HEK293 (cell line): ENCODE results near the gene NPAS2.
A peak's percentile ranks its signal among the peaks of the same experiment; 100 is the strongest.

ENCODE experiments used
- CTCF ChIA-PET: fragments of 350-600 bp; formaldehyde crosslinking; extraction: SDS; loops from one replicate; lab custom pipeline; 2021; ENCODE audit warnings: antibody characterized with exemption; lab: Yijun Ruan, JAX
- POLR2A ChIA-PET: fragments of 300-600 bp; formaldehyde crosslinking; extraction: SDS; loops from one replicate; lab custom pipeline; 2020; ENCODE audit warnings: antibody characterized with exemption, inconsistent platforms; lab: Yijun Ruan, JAX
- H3K27ac ChIP-seq: fragments of 200-500 bp; sonication (Bioruptor generic); 2 replicates; pipeline ENCODE4 v1.5.1; 2014; ENCODE audit warnings: low read depth, low read length, control low read depth, inconsistent platforms; ENCODE audit errors: extremely low read depth
- H3K36me3 ChIP-seq, 2 experiments: fragments of 200-500 bp in 1 of 2; sonication (Bioruptor generic) in 1 of 2; 1 replicate in 1 of 2; 2 replicates in 1 of 2; pipeline ENCODE4 v1.5.1; 2014 to 2017; ENCODE audit warnings: inconsistent platforms in 2 of 2, low read length in 2 of 2; ENCODE audit not compliant: control insufficient read depth in 2 of 2, insufficient read depth in 1 of 2
- H3K4me1 ChIP-seq: fragments of 200-500 bp; sonication (Bioruptor generic); 2 replicates; pipeline ENCODE4 v1.5.1; 2014; ENCODE audit warnings: mild to moderate bottlenecking, low read length, inconsistent platforms; ENCODE audit not compliant: control insufficient read depth, insufficient read depth
- H3K4me3 ChIP-seq: 2 replicates; pipeline ENCODE4 v1.5.1; 2011; ENCODE audit warnings: low read depth, mild to moderate bottlenecking, control low read depth, low read length, moderate library complexity
- H3K9me3 ChIP-seq: fragments of 200-500 bp; sonication (Bioruptor generic); 2 replicates; pipeline ENCODE4 v1.5.1; 2014; ENCODE audit warnings: low read depth, low read length, inconsistent platforms; ENCODE audit not compliant: control insufficient read depth, insufficient read depth
- FEZF1 ChIP-seq: fragments of 450-650 bp; formaldehyde crosslinking; IDR thresholded peaks from 2 replicates; pipeline ENCODE4 v1.5.1; 2016; ENCODE audit warnings: missing biosample characterization, missing genetic modification characterization
- GLI2 ChIP-seq: fragments of 450-650 bp; formaldehyde crosslinking; IDR thresholded peaks from 2 replicates; pipeline ENCODE4; 2017; ENCODE audit warnings: missing biosample characterization, missing genetic modification characterization, low read depth, borderline replicate concordance
- OSR2 ChIP-seq: fragments of 450-650 bp; formaldehyde crosslinking; IDR thresholded peaks from 2 replicates; pipeline ENCODE4 v1.5.1; 2016; ENCODE audit warnings: missing biosample characterization, missing genetic modification characterization
- PRDM1 ChIP-seq: fragments of 450-650 bp; formaldehyde crosslinking; IDR thresholded peaks from 2 replicates; pipeline ENCODE4; 2016; ENCODE audit warnings: missing biosample characterization, missing genetic modification characterization
- RBAK ChIP-seq: fragments of 450-650 bp; formaldehyde crosslinking; IDR thresholded peaks from 2 replicates; pipeline ENCODE4 v1.5.1; 2016; ENCODE audit warnings: missing biosample characterization, missing genetic modification characterization
- SALL2 ChIP-seq: fragments of 450-650 bp; formaldehyde crosslinking; IDR thresholded peaks from 2 replicates; pipeline ENCODE4 v1.5.0; 2017; ENCODE audit warnings: missing biosample characterization, mild to moderate bottlenecking, missing genetic modification characterization, borderline replicate concordance
- SP7 ChIP-seq: fragments of 450-650 bp; formaldehyde crosslinking; IDR thresholded peaks from 2 replicates; pipeline ENCODE4 v1.5.1; 2016; ENCODE audit warnings: missing biosample characterization, missing genetic modification characterization
- ZBTB17 ChIP-seq: fragments of 450-650 bp; formaldehyde crosslinking; IDR thresholded peaks from 2 replicates; pipeline ENCODE4 v1.5.1; 2016; ENCODE audit warnings: missing biosample characterization, missing genetic modification characterization
- ZBTB48 ChIP-seq: fragments of 450-650 bp; formaldehyde crosslinking; IDR thresholded peaks from 2 replicates; pipeline ENCODE4 v1.5.1; 2016; ENCODE audit warnings: missing biosample characterization, missing genetic modification characterization
- ZEB2 ChIP-seq: fragments of 450-650 bp; formaldehyde crosslinking; IDR thresholded peaks from 2 replicates; pipeline ENCODE4 v1.5.1; 2016; ENCODE audit warnings: missing biosample characterization, missing genetic modification characterization
- ZNF121 ChIP-seq: fragments of 450-650 bp; formaldehyde crosslinking; IDR thresholded peaks from 2 replicates; pipeline ENCODE4 v1.5.1; 2016; ENCODE audit warnings: missing biosample characterization, missing genetic modification characterization
- ZNF146 ChIP-seq: fragments of 450-650 bp; formaldehyde crosslinking; IDR thresholded peaks from 2 replicates; pipeline ENCODE4 v1.5.1; 2016; ENCODE audit warnings: missing biosample characterization, missing genetic modification characterization
- ZNF16 ChIP-seq: fragments of 450-650 bp; formaldehyde crosslinking; IDR thresholded peaks from 2 replicates; pipeline ENCODE4 v1.5.1; 2016; ENCODE audit warnings: low read depth, missing biosample characterization, missing genetic modification characterization
- ZNF335 ChIP-seq: fragments of 450-650 bp; formaldehyde crosslinking; conservative IDR thresholded peaks from 2 replicates; pipeline ENCODE4 v1.5.1; 2016; ENCODE audit warnings: missing biosample characterization, missing genetic modification characterization
- ZNF433 ChIP-seq: fragments of 450-650 bp; formaldehyde crosslinking; IDR thresholded peaks from 2 replicates; pipeline ENCODE4 v1.5.1; 2016; ENCODE audit warnings: missing biosample characterization, missing genetic modification characterization, low read depth
- ZNF654 ChIP-seq: fragments of 450-650 bp; formaldehyde crosslinking; IDR thresholded peaks from 2 replicates; pipeline ENCODE4 v1.5.1; 2016; ENCODE audit warnings: low read depth, missing biosample characterization, missing genetic modification characterization
- ZNF76 ChIP-seq: fragments of 450-650 bp; formaldehyde crosslinking; IDR thresholded peaks from 2 replicates; pipeline ENCODE4; 2016; ENCODE audit warnings: low read depth, missing biosample characterization, missing genetic modification characterization, borderline replicate concordance
- TF ChIP-seq, protein P1 (sequence below): fragments of 450-650 bp; formaldehyde crosslinking; IDR thresholded peaks from 2 replicates; pipeline ENCODE4 v1.5.1; 2016; ENCODE audit warnings: missing biosample characterization, missing genetic modification characterization
- TF ChIP-seq, protein P2 (sequence below): fragments of 450-650 bp; formaldehyde crosslinking; IDR thresholded peaks from 2 replicates; pipeline ENCODE4 v1.5.1; 2017; ENCODE audit warnings: missing biosample characterization, missing genetic modification characterization
- TF ChIP-seq, protein P3 (sequence below): fragments of 450-650 bp; formaldehyde crosslinking; IDR thresholded peaks from 2 replicates; pipeline ENCODE4; 2016; ENCODE audit warnings: missing biosample characterization, missing genetic modification characterization
- TF ChIP-seq, protein P4 (sequence below): fragments of 450-650 bp; formaldehyde crosslinking; IDR thresholded peaks from 2 replicates; pipeline ENCODE4 v1.5.1; 2016; ENCODE audit warnings: missing biosample characterization, missing genetic modification characterization

Gene NPAS2

DNA sequence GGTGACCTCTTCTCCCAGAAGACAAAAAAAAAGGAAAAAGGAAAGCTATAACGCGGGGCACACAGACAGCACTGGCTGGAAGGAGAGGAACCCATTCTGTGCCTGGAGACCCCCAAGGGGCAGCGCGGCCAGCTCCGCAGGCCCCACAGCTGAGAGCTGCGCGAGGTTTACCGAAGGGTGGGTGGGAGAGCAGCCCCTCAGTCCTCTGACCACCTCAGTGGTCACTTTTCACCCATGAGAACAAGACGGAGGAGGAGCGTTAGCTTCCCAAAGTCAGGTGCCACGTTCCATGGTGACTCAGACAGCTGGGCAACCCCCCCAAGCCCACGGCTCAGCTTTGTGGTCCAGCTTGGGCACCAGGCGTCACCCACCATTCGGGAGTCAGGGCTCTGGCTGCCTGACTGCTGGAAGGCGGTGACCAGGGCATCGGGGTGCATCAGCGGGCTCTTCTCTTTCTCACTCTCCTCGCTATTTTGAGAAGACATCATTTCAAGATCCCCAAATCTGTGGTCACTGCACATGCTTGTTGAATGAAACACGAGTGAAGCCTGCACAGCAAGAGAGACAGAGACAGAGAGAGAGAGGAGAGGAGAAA lies 217.3 kb downstream of the NPAS2 start (continued):
- TF ChIP-seq GLI2 (tag by site-specific recombination): no peak
- TF ChIP-seq FEZF1 (tag by site-specific recombination): no peak
- TF ChIP-seq, protein P1, sequence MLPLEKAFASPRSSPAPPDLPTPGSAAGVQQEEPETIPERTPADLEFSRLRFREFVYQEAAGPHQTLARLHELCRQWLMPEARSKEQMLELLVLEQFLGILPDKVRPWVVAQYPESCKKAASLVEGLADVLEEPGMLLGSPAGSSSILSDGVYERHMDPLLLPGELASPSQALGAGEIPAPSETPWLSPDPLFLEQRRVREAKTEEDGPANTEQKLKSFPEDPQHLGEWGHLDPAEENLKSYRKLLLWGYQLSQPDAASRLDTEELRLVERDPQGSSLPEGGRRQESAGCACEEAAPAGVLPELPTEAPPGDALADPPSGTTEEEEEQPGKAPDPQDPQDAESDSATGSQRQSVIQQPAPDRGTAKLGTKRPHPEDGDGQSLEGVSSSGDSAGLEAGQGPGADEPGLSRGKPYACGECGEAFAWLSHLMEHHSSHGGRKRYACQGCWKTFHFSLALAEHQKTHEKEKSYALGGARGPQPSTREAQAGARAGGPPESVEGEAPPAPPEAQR (tag by site-specific recombination): no peak
- TF ChIP-seq, protein P2, sequence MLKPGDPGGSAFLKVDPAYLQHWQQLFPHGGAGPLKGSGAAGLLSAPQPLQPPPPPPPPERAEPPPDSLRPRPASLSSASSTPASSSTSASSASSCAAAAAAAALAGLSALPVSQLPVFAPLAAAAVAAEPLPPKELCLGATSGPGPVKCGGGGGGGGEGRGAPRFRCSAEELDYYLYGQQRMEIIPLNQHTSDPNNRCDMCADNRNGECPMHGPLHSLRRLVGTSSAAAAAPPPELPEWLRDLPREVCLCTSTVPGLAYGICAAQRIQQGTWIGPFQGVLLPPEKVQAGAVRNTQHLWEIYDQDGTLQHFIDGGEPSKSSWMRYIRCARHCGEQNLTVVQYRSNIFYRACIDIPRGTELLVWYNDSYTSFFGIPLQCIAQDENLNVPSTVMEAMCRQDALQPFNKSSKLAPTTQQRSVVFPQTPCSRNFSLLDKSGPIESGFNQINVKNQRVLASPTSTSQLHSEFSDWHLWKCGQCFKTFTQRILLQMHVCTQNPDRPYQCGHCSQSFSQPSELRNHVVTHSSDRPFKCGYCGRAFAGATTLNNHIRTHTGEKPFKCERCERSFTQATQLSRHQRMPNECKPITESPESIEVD (tag by site-specific recombination): no peak
- no peak for TF ChIP-seq ZNF121
- TF ChIP-seq ZNF146 (tag by site-specific recombination): no peak

- Histone ChIP-seq H3K4me1 (no peaks in the 10 kb centered on the region), H3K9me3 (no peaks in the 10 kb centered on the region), H3K4me3 (no peak overlapping the region), H3K27ac (no peak overlapping the region), H3K36me3 (peaks cover 0 to 38% of the 10 kb centered on the region in 2 experiments; a peak in 2 of 3 replicates)
- CTCF ChIA-PET: interaction anchor here (0.6 to 3.9 kb wide), 5 partner anchors 102 to 178 kb away, joined by 4 to 48 read pairs (median 6); partner anchors contain the start of gene TBC1D8
- POLR2A ChIA-PET: interaction anchor here (0.9 kb wide), 1 partner anchor 112 kb away, joined by 3 read pairs; the partner anchor contains the start of gene TBC1D8
- TF ChIP-seq OSR2 (tag by site-specific recombination): no peak
- no peak for TF ChIP-seq ZNF433 (tag by site-specific recombination)
- TF ChIP-seq, protein P3, sequence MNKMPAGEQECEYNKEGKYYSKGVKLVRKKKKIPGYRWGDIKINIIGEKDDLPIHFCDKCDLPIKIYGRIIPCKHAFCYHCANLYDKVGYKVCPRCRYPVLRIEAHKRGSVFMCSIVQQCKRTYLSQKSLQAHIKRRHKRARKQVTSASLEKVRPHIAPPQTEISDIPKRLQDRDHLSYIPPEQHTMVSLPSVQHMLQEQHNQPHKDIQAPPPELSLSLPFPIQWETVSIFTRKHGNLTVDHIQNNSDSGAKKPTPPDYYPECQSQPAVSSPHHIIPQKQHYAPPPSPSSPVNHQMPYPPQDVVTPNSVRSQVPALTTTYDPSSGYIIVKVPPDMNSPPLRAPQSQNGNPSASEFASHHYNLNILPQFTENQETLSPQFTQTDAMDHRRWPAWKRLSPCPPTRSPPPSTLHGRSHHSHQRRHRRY (tag by site-specific recombination): no peak
- TF ChIP-seq, protein P4, sequence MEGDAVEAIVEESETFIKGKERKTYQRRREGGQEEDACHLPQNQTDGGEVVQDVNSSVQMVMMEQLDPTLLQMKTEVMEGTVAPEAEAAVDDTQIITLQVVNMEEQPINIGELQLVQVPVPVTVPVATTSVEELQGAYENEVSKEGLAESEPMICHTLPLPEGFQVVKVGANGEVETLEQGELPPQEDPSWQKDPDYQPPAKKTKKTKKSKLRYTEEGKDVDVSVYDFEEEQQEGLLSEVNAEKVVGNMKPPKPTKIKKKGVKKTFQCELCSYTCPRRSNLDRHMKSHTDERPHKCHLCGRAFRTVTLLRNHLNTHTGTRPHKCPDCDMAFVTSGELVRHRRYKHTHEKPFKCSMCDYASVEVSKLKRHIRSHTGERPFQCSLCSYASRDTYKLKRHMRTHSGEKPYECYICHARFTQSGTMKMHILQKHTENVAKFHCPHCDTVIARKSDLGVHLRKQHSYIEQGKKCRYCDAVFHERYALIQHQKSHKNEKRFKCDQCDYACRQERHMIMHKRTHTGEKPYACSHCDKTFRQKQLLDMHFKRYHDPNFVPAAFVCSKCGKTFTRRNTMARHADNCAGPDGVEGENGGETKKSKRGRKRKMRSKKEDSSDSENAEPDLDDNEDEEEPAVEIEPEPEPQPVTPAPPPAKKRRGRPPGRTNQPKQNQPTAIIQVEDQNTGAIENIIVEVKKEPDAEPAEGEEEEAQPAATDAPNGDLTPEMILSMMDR (tag by site-specific recombination): peak; percentile 60
- peak; percentile 11; the same call in 1 of the 2 replicates for TF ChIP-seq ZNF654
- peak; percentile 35; the same call in 1 of the 2 replicates for TF ChIP-seq ZBTB17 (tag by site-specific recombination)
Measured at GRCh38 chr2:101038455-101039255, 218.7 kb downstream of the NPAS2 start.

DNA sequence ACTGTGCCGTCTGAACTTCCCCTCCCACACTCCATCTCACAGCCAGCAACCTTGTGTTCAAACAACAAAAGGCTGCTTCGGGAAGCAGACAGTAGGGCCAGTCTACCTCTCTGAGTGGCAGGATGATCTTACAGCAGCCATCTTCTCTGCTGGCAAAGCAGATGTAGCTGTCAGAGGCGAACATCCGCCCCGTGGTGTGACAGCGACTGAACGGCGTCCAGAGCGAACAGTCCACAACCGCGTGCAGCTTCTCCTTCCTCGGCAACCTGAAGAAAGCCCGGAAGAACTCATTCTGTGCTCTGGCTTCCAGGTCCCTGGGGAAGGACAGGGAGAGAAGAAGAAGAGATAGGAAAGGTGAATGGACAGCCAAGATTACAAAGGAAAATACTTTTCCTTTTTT lies 220.1 kb downstream of the NPAS2 start:
- no peak overlapping the region for H3K4me3 ChIP-seq
- no peak for TF ChIP-seq ZEB2 (tag by site-specific recombination)
- TF ChIP-seq ZNF16 (tag by site-specific recombination): no peak
- TF ChIP-seq RBAK (tag by site-specific recombination): no peak
- TF ChIP-seq ZNF76 (tag by site-specific recombination): no peak
- no peak for TF ChIP-seq SALL2 (tag by site-specific recombination)
- no peak for TF ChIP-seq SP7 (tag by site-specific recombination)
- TF ChIP-seq, protein P1 (tag by site-specific recombination): no peak
- no peak for TF ChIP-seq ZNF335
- no peak for TF ChIP-seq ZBTB48 (tag by site-specific recombination)
- no peak for TF ChIP-seq PRDM1 (tag by site-specific recombination)
- peaks cover 0 to 32% of the 10 kb centered on the region in 2 experiments; a peak in 2 of 3 replicates for H3K36me3 ChIP-seq
- H3K27ac ChIP-seq: no peak overlapping the region
- ChIA-PET CTCF (no interaction called here), POLR2A (no interaction called here)
- H3K4me1 ChIP-seq: no peaks in the 10 kb centered on the region
- H3K9me3 ChIP-seq: no peaks in the 10 kb centered on the region
